DND-41 (cell line): ENCODE data around the gene ZNF322.

Source experiments
- CTCF ChIP-seq: IDR thresholded peaks from 2 replicates; pipeline ENCODE4 v1.5.1; 2012; ENCODE audit warnings: borderline replicate concordance, low read length, moderate library complexity, mild to moderate bottlenecking; ENCODE audit not compliant: poor library complexity, severe bottlenecking; ENCODE audit errors: extremely low read depth
- EZH2 ChIP-seq: IDR thresholded peaks from 3 replicates; pipeline ENCODE4 v1.6.1; 2012; ENCODE audit warnings: borderline replicate concordance, low read depth, mild to moderate bottlenecking, moderate library complexity, low read length, inconsistent platforms; ENCODE audit not compliant: severe bottlenecking

- TF ChIP-seq CTCF (peak; percentile 89), EZH2 (no peak)
Observed at GRCh38 chr6:26607434-26608230, 51.9 kb downstream of the ZNF322 start.
